ENCODE measurements around the gene ACYP1. TPM values are rescaled to one million over a fixed set of nuclear protein-coding genes. Genes with fewer than 3 reads are reported as not detected.

ACYP1 gene
- total and polyA plus RNA-seq, 4 donors, result 11.6 to 35.5 (median 16.8) TPM

DNA sequence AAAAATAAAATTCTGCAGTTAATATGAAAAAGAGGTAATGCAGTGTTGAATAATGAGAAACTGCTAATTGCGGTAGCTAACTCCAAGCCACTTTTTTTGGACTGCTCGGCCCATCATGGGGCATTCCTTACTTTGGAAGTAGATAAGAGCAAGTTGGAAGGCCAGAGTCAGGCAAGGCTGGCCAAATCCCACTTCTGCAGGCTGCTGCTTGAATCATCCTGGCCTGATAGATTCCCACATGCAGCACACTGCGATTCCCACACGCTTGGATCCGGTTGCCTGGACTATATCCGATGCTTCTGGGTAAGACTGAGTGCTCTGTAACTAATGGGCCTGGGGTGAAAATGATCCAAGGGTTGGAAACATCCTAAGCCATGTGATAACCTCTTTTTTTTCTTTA lies 50.5 kb downstream of the ACYP1 start:
- no peak for ATAC-seq (ENCODE audit: insufficient read depth, low FRiP score)
- H3K9me3 ChIP-seq (ENCODE audit: control insufficient read depth in 4 of 4, insufficient read depth in 3 of 4, low read length in 3 of 4), result no peaks in the 10 kb centered on the region
- no peak overlapping the region for H3K9ac ChIP-seq (ENCODE audit: insufficient read depth in 1 of 2, low read length in 2 of 2)
- peaks cover 0 to 18% (median 0%) of the 10 kb centered on the region in 5 donors for H3K4me1 ChIP-seq (ENCODE audit: control insufficient read depth in 5 of 5, insufficient read depth in 5 of 5, low read length in 5 of 5)
- 87 to 99% methylated on average over 6 of the region's 6 CpGs for WGBS, 2 donors
- no peak for DNase-seq
- TF ChIP-seq, protein P1, sequence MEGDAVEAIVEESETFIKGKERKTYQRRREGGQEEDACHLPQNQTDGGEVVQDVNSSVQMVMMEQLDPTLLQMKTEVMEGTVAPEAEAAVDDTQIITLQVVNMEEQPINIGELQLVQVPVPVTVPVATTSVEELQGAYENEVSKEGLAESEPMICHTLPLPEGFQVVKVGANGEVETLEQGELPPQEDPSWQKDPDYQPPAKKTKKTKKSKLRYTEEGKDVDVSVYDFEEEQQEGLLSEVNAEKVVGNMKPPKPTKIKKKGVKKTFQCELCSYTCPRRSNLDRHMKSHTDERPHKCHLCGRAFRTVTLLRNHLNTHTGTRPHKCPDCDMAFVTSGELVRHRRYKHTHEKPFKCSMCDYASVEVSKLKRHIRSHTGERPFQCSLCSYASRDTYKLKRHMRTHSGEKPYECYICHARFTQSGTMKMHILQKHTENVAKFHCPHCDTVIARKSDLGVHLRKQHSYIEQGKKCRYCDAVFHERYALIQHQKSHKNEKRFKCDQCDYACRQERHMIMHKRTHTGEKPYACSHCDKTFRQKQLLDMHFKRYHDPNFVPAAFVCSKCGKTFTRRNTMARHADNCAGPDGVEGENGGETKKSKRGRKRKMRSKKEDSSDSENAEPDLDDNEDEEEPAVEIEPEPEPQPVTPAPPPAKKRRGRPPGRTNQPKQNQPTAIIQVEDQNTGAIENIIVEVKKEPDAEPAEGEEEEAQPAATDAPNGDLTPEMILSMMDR (IDR thresholded peaks at IDR 0.05; ENCODE audit: control extremely low read depth, extremely low read depth), result no peak
- H3K27ac ChIP-seq (ENCODE audit: low read depth in 1 of 2, low read length in 1 of 2), result no peak overlapping the region
- H3K36me3 ChIP-seq (ENCODE audit: control insufficient read depth in 4 of 4, insufficient read depth in 4 of 4, low read length in 4 of 4), result peaks cover 27 to 58% (median 35%) of the 10 kb centered on the region in 4 donors
- no peaks in the 10 kb centered on the region for H3K27me3 ChIP-seq (ENCODE audit: control insufficient read depth in 3 of 3, insufficient read depth in 3 of 3, low read length in 2 of 3)
- no peak overlapping the region for H3K4me3 ChIP-seq

DNA sequence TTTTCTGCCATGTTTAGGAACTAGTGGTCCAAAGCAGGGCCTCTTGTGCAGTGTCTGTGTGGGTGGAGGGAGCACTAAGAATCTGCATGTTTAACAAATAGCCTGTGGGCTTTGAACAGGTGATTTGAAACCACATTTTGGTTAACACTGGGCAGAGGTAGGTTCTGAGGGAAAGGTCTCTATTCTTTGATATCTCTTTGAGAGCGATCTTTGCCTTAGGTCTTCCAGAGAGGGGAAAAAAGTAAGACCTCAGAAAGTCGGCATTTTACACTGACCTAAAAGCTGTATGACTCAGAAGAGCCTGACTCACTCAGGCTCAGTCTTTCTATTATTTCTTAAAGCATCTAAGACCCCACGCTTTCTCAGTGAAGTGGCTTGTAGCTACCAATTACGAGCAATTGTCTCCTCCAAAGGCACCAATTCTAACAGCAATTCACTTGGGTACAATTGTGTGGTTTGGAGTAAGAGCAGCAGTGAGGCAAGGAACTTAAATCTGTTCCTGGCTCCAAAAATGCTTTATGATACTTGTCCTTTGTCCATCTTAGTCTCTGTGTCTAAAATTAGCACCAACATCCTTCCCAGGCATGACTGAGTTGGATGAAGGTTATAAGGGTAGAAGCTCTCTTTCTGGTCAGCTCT lies 52.3 kb downstream of the ACYP1 start:
- Histone ChIP-seq H3K36me3 (ENCODE audit: control insufficient read depth in 4 of 4, insufficient read depth in 4 of 4, low read length in 4 of 4) (peaks cover 30 to 67% (median 35%) of the 10 kb centered on the region in 4 donors), H3K9ac (ENCODE audit: insufficient read depth in 1 of 2, low read length in 2 of 2) (no peak overlapping the region), H3K4me3 (no peak overlapping the region), H3K27ac (ENCODE audit: low read depth in 1 of 2, low read length in 1 of 2) (peak overlapping the region in 1 of 2 donors; percentile 84), H3K4me1 (ENCODE audit: control insufficient read depth in 5 of 5, insufficient read depth in 5 of 5, low read length in 5 of 5) (peaks cover 0 to 18% (median 0%) of the 10 kb centered on the region in 5 donors), H3K27me3 (ENCODE audit: control insufficient read depth in 3 of 3, insufficient read depth in 3 of 3, low read length in 2 of 3) (no peaks in the 10 kb centered on the region), H3K9me3 (ENCODE audit: control insufficient read depth in 4 of 4, insufficient read depth in 3 of 4, low read length in 3 of 4) (no peaks in the 10 kb centered on the region)
- DNase-seq (no peak), ATAC-seq (ENCODE audit: insufficient read depth, low FRiP score) (no peak)
- WGBS, 2 donors, result 75 to 90% methylated on average over 4 of the region's 4 CpGs
- TF ChIP-seq, protein P1 (IDR thresholded peaks at IDR 0.05; ENCODE audit: control extremely low read depth, extremely low read depth), result no peak

DNA sequence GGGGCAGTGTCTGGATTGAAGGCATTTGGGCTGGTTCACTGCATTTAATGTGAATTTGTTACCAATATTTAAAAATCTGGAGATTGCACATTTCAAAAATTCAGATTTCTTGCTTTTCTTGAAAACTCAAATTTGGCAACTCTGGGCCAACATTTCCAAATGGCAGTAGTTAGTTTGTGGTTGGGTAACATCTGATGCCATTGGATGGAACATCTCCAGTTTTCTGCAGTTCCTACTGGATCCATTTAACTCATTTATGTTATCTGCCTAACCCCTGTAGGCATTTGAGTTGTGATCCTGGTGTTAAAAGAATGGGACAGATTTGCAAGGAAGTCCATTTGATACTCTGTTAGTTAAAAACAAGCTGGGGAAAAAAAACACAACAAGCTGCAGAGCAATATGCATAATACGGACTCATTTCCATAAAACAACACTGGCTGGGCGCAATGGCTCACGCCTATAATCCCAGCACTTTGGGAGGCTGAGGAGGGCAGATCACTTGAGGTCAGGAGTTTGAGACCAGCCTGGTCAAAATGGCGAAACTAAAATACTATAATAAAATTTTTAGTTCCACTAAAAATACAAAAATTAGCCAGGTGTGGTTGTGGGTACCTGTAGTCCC lies 53.2 kb downstream of the ACYP1 start:
- H3K4me1 ChIP-seq (ENCODE audit: control insufficient read depth in 5 of 5, insufficient read depth in 5 of 5, low read length in 5 of 5), result peaks cover 0 to 18% (median 0%) of the 10 kb centered on the region in 5 donors

More for the DNA sequence above, 53.2 kb downstream of the ACYP1 start:
- no peak for ATAC-seq (ENCODE audit: insufficient read depth, low FRiP score)
- Histone ChIP-seq H3K27ac (ENCODE audit: low read depth in 1 of 2, low read length in 1 of 2) (peak overlapping the region in 1 of 2 donors; percentile 84), H3K9me3 (ENCODE audit: control insufficient read depth in 4 of 4, insufficient read depth in 3 of 4, low read length in 3 of 4) (no peaks in the 10 kb centered on the region), H3K9ac (ENCODE audit: insufficient read depth in 1 of 2, low read length in 2 of 2) (no peak overlapping the region), H3K36me3 (ENCODE audit: control insufficient read depth in 4 of 4, insufficient read depth in 4 of 4, low read length in 4 of 4) (peaks cover 30 to 68% (median 38%) of the 10 kb centered on the region in 4 donors), H3K4me3 (no peak overlapping the region), H3K27me3 (ENCODE audit: control insufficient read depth in 3 of 3, insufficient read depth in 3 of 3, low read length in 2 of 3) (no peaks in the 10 kb centered on the region)
- 96 to 99% methylated on average over 4 of the region's 4 CpGs for WGBS, 2 donors
- TF ChIP-seq, protein P1 (IDR thresholded peaks at IDR 0.05; ENCODE audit: control extremely low read depth, extremely low read depth), result no peak
- DNase-seq, result no peak

All from lung (tissue), 12 donors.